ENCODE data around the gene SLC12A3.

SLC12A3 gene

GRCh38 chr16:56941856-56942331 is 76.9 kb downstream of the SLC12A3 start:
- DNase-seq (ENCODE audit: low read depth): no peak

GRCh38 chr16:56943761-56944375 is 78.9 kb downstream of the SLC12A3 start:
- no peak for DNase-seq (ENCODE audit: low read depth)
- no peak overlapping the region for H3K4me3 ChIP-seq (ENCODE audit: low read depth, low read length)
- TF ChIP-seq CTCF (IDR thresholded peaks at IDR 0.05; ENCODE audit: low read depth, low read length, missing control alignments): no peak
- in situ Hi-C loops (cut with HindIII; ENCODE audit: low sequenced_read_pairs): no loop called here

More at GRCh38 chr16:56941856-56942331, 76.9 kb downstream of the SLC12A3 start:
- TF ChIP-seq CTCF (IDR thresholded peaks at IDR 0.05; ENCODE audit: low read depth, low read length, missing control alignments): no peak
- no peak overlapping the region for H3K4me3 ChIP-seq (ENCODE audit: low read depth, low read length)
- in situ Hi-C loops (cut with HindIII; ENCODE audit: low sequenced_read_pairs): no loop called here

- no peak for TF ChIP-seq CTCF (IDR thresholded peaks at IDR 0.05; ENCODE audit: low read depth, low read length, missing control alignments)
- no peak overlapping the region for H3K4me3 ChIP-seq (ENCODE audit: low read depth, low read length)
- in situ Hi-C loops (cut with HindIII; ENCODE audit: low sequenced_read_pairs): no loop called here
- DNase-seq (ENCODE audit: low read depth): no peak
Measured at GRCh38 chr16:56944954-56945839, 80.2 kb downstream of the SLC12A3 start.

GRCh38 chr16:56945847-56946527 is 81.0 kb downstream of the SLC12A3 start:
- in situ Hi-C loops (cut with HindIII; ENCODE audit: low sequenced_read_pairs): no loop called here
- H3K4me3 ChIP-seq (ENCODE audit: low read depth, low read length): no peak overlapping the region
- no peak for DNase-seq (ENCODE audit: low read depth)
- no peak for TF ChIP-seq CTCF (IDR thresholded peaks at IDR 0.05; ENCODE audit: low read depth, low read length, missing control alignments)

- TF ChIP-seq CTCF (IDR thresholded peaks at IDR 0.05; ENCODE audit: low read depth, low read length, missing control alignments): no peak
- DNase-seq (ENCODE audit: low read depth): no peak
- in situ Hi-C loops (cut with HindIII; ENCODE audit: low sequenced_read_pairs): no loop called here
- H3K4me3 ChIP-seq (ENCODE audit: low read depth, low read length): no peak overlapping the region
Measured at GRCh38 chr16:56946767-56947603, 82.0 kb downstream of the SLC12A3 start.

GRCh38 chr16:56947604-56947995 is 82.6 kb downstream of the SLC12A3 start:
- no peak for DNase-seq (ENCODE audit: low read depth)
- no peak overlapping the region for H3K4me3 ChIP-seq (ENCODE audit: low read depth, low read length)
- TF ChIP-seq CTCF (IDR thresholded peaks at IDR 0.05; ENCODE audit: low read depth, low read length, missing control alignments): no peak
- in situ Hi-C loops (cut with HindIII; ENCODE audit: low sequenced_read_pairs): no loop called here

Measured in astrocyte of the cerebellum (primary cell).